ENCODE data around the gene ABTB2. TPM values are rescaled to one million over a fixed set of nuclear protein-coding genes. Genes with fewer than 3 reads are reported as not detected.

ABTB2 gene
- total RNA-seq, 4 donors from 2014 or later = 3.4 to 6.2 (median 4.2) TPM

GRCh38 chr11:34276352-34276864 is 81.4 kb downstream of the ABTB2 start:
- no peak for TF ChIP-seq CTCF (IDR thresholded peaks at IDR 0.05)
- ATAC-seq (ENCODE audit: low FRiP score) (no peak), DNase-seq (ENCODE audit: low spot score) (no peak)

- no peak for DNase-seq (ENCODE audit: low spot score)
- no peak for ATAC-seq (ENCODE audit: low FRiP score)
- no peak for TF ChIP-seq CTCF (IDR thresholded peaks at IDR 0.05)
Measured at GRCh38 chr11:34275486-34275885, 82.3 kb downstream of the ABTB2 start.

GRCh38 chr11:34274712-34275398 is 83.0 kb downstream of the ABTB2 start:
- ATAC-seq (ENCODE audit: low FRiP score) = peak; percentile 99
- DNase-seq (ENCODE audit: low spot score) = peak; percentile 56
- TF ChIP-seq CTCF (IDR thresholded peaks at IDR 0.05) = no peak

- no peak for ATAC-seq (ENCODE audit: low FRiP score)
- no peak for TF ChIP-seq CTCF (IDR thresholded peaks at IDR 0.05)
- no peak for DNase-seq (ENCODE audit: low spot score)
Measured at GRCh38 chr11:34273099-34273498, 84.7 kb downstream of the ABTB2 start.

- ATAC-seq (ENCODE audit: low FRiP score) = no peak
- TF ChIP-seq CTCF (IDR thresholded peaks at IDR 0.05) = no peak
- DNase-seq (ENCODE audit: low spot score) = no peak
Measured at GRCh38 chr11:34271727-34272126, 86.1 kb downstream of the ABTB2 start.

GRCh38 chr11:34270711-34271110 is 87.1 kb downstream of the ABTB2 start:
- ATAC-seq (ENCODE audit: low FRiP score) (no peak), DNase-seq (ENCODE audit: low spot score) (no peak)
- TF ChIP-seq CTCF (IDR thresholded peaks at IDR 0.05) = no peak

GRCh38 chr11:34269694-34270245 is 88.0 kb downstream of the ABTB2 start:
- DNase-seq (ENCODE audit: low spot score) = no peak
- ATAC-seq (ENCODE audit: low FRiP score) = no peak
- TF ChIP-seq CTCF (IDR thresholded peaks at IDR 0.05) = no peak
